Activated gamma-delta T cell treated with anti-CD3 and anti-CD28 coated beads, Interleukin-2, amount 50 U/mL, for 16 hours (primary cell): Measurements from ENCODE around the gene TMOD3.

Experiments used
- DNase-seq: peaks from one replicate; pipeline ENCODE4 v3.0.0-alpha.2; 2020; ENCODE audit warnings: low read depth

TMOD3 gene

DNA sequence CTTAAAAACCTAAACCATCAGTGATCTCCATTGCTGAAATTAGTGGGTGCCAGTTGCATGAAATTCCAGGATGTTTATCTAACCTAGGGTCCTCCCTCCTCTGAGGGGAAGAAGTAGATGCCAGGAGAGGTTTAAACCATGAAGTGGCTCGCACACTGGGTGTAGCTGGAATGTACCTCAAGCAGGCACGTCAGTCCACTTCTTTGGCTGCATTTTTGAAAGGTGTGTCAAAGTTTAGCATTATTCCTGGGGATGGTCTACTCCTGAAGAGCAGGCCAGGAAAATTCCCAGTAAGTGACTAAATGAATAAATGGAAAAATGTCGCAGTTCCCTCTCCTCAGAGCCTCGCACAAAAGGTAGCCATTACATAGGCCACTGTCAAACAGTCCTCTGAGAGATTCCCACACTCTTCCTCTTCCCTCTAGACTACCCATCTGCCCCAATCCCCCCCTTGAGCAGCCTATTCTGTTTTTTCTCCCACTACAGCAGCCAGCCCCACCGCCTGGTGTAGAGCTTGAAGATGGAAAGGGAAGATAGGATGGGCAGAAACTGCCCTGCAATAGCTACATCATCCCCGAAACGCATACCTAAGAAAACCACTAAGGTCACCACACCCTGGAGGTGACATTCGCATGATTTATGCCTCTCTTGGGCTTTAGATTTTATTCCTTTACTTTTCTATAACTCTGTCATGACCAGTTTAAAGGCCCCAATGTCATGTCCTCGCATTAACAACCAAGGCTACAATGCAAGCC lies 655 bp upstream of the TMOD3 start:
- DNase-seq: no peak

DNA sequence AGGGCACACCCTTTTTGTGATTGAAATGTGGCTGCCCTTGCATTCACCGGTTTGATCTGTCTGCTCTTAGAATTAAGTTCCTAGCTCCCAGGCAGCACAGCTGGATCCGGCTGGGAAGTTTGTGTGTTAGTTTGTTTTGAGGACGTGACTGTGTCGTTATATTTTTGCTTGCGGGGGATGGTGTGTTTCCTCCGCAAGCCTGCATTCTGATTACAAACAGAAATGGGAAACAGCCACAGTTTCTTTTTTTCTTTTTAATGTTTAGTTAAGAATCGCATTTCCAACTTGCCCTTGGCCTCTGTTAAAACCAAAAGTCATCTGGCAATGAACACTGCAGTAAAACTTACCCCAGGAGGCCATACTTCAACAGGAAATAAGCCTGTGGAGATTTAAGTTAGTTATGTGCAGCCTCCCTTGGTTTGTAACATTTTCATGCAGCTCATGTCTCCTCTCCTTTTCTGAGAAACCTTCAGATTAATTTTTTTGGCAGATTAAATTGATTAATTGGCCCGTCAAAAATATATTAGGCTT lies 888 bp downstream of the TMOD3 start:
- no peak for DNase-seq

DNA sequence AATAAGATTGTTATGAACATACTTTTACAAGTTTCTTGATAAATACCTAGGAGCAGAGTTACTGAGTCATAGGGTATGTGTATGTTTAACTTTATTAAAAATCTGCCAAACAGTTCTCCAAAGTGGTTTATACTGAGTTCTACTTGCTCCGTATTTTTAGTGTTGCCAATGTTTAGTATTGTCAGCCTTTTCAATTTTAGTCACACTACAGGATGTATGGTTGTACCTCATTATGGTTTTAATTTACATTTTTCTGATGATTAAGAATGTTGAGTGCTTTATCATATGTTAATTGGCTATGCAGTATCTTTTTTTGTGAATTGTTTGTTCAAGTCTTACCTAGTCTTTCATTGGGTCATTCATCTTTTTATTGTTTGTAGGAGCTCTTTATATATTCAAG lies 4.3 kb downstream of the TMOD3 start:
- DNase-seq: no peak

DNA sequence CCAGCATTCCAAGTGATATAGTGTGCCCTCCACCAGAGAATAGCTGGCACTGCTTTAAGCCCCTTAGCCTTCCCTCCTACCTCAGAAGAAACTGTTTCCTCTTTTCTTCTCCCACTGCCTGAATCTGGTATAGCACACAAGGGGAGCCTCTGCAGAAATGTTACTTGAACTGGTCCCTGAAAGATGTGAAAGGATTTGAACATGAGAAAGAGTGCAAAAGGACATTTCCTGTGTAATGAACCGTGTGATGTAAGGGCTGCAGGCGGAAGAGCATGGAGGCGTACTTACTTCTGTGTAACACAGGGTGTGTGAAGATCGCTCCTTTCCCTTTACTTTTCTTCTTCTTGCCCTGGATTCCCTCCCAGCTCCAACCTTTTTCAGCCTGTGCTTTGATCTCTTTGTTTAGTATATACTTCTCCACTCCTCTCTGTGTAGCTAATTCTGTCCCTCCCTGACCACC lies 8.4 kb downstream of the TMOD3 start:
- DNase-seq: no peak

DNA sequence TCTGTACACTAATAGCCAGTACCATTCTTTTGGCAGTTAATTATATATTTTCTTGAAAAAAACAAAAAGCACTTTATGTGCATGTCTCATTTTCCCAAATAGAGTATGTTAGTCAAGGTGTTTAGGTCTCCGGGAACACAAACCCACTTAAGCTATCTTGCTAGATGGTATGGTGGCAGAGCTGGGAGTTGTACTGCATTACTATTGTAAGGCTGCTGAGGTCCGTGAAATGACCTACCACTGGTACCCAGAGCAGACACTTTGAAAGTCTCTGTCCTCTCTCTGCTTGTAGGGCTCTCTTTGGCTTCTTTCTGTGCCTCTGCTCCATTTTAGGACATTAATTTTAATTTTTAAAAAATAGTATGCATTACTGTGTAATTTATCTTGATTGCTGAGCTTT lies 8.8 kb downstream of the TMOD3 start:
- no peak for DNase-seq

DNA sequence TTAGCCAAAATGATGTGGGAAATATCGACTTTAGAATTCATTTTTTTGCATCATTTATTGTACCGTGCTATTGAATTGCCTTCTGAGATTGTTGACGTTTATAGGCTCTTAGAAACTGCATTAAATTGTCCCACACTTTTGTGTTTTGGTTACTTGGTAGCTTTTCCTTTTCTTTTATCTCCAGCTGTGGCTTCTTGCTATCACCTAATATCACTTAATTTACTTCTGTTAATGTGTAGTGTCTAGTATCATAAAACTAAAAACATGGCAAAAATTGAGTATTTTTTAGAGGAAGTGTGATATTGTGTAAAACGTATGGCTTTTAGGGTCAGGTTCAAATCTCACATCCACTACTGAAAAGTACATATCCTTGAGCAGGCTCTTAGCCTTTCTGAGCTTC lies 11.2 kb downstream of the TMOD3 start:
- no peak for DNase-seq

DNA sequence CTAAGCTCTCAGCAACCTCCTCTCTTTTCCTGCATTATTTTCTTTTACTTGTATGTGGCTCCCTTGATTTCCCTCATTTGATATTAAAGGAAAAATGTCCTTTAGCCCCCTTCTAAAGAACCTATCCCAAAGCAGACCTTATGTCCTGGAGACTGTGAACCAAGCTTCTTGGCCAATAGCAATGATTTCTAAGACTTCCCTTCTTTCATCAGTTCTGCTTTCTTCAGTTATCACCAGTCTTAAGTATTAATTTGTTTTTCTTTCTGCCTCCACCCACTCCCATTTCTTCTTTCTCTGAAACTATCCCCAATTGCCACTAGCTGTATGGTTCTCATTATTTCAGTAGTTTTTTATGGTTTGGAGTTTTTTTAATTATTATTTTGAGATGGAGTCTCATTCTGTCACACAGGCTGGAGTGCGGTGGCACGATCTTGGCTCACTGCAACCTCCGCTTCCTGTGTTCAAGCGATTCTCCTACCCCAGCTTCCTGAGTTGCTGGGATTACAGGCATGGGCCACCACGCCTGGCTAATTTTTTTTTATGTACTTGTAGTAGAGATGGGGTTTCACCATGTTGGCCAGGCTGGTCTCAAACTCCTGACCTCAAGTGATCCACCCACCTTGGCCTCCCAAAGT lies 12.1 kb downstream of the TMOD3 start:
- DNase-seq: no peak

DNA sequence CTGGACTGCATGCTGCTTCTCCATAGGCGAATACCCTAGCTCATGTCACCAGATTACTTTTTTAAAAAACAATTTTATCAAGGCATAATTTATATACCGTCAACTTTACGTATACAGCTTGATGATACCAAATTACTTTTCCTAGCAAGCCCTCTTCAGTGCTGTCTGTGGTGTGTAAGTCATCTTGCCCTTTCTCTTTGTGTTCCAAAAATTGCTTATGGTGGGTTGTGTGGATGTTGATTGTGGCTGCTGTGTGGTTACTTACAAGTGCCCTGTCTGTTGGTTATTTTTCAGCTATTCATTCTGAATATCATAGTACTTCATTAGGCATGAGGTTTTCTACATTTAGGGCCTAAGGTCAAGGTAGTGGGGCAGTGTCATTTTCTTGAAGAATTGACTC lies 12.8 kb downstream of the TMOD3 start:
- DNase-seq: no peak

DNA sequence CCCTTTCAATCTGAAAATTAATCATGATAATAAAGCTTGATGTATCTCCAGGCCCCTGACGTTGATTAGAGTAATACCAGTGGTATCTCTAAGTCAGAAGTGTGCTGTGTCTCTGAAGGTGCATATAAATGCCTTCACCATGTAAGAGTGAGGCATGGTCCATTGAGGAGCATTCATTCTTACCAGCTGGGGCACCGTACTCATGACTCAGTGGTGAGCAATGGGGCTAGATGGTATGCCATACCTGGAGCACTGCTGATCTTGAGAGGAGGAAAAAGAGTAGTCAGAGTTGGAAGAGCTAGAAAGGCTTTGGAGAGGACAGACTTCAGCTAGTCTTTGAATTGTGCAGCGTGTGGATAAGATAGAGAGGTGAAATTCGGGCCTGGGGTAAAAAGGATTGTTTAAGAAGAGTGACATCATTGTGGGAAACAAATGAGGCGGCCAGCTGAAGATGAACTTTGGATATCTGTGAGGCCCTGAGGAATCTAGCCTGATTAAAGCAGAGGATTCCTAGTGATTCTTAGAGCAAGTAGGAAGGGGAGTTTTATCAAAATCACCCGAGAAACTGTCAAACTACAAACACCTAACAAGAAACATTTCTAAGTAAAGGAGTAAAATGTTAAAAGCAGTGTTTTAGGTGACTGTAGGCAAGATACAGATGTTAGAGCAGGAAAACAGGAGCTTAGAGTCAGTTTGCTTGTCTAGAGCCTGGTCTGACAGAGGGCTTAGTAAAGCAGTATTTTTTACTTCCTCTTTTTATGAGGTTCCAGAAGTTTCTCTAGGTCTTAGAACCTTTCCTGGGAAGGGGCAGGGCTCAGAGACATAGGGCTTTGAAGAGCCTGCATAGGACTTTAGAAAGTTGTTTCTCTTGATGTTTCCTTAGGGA lies 13.6 kb downstream of the TMOD3 start:
- DNase-seq: no peak

DNA sequence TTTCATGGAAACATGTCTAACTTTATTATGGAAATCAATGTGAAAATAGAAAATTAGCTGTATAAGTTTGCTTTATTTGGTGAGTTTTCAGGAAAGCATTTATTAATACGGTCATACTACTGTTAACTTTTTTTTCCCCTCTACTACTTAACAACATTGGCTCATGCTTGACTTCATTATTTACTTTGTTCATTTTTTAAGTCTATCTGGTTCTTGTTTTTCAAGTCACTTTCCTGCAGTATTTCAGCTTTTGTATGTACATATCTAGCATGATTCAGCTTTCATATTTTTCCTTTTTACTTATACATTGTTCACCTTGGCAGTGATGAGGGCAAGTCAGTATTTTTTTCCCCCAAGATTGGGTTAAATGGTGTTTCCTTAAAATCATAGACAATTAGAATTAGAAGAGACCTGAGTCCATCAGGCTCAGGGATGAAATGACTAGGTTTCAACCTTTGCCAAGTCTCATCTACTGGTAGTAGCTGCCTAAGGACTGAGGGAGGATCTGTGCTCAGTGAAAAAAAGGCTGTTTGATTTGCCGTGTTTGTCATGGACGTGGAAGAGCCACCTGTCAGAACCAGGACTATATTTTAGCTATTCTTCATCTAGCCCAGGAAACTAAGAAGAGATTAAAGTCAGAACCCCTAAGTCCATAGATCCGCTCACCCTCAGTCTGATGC lies 15.4 kb downstream of the TMOD3 start:
- no peak for DNase-seq

DNA sequence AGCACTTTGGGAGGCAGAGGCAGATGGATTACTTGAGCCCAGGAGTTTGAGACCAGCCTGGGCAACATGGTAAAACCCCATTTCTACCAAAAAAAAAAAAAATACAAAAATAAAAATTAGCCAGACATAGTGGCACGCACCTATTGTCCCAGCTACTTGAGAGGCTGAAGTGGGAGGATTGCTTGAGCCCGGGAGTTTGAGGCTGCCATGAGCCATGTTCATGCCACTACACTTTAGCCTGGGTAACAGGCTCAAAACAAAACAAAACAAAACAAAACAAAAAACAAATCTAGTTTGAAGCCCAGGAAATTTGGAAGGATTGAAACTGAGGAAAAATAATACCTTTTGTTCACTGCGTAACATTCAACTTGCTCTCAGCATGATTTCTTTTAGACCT lies 16.6 kb downstream of the TMOD3 start:
- DNase-seq: no peak

DNA sequence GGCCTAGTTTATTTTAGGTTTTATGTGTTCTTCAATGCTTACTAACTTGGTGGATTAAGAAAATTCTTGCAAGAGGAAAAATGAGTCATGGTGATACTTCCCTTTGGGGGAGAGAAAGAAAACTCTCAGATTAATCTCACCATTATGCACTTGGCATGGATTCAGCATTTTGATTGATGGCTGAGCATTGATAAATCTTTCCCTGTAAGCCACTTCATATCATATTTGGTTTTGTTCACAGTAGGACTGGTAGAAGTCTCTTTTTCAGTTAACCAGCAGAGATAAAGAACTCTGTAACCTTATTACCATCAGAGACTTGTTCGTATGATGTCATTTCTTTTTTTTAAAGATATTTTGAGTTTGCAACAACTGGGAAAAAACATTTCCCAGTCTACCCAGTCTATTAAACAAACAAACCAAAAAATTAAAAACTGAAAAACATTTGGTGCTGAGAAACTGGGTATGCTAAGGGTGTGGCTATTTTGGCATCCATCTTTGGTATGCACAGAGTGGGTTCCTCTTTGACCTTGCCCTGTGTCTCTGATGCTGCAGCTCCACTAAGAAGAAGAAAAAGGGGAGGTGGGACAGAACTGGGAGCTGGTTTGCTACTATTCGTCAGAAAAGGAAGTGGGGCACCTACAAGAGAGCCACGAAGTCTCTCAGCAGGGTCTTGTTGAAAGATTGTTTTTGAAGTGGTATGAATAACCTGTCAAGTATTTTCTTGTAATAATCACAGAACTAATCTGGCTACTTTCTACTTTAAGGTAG lies 17.2 kb downstream of the TMOD3 start:
- DNase-seq: no peak

DNA sequence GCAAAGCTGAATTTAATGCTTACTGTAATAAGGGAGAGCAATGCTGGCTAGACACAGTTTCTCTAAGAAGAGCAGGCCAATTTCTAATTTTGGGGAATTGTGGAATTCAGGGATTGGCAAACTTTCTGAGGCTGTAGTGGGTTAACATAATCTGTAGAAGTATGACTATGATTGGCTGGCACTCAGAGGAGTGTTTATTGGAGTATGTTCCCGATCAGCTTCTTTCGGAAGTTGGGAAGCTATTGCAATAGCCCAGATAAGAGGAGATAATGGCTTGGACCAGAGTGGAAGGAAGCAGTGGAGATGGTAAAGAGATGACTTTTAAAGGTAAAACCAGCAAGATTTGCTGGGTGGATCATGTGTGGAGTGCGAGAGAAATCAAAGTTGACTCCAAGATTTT lies 19.4 kb downstream of the TMOD3 start:
- no peak for DNase-seq

DNA sequence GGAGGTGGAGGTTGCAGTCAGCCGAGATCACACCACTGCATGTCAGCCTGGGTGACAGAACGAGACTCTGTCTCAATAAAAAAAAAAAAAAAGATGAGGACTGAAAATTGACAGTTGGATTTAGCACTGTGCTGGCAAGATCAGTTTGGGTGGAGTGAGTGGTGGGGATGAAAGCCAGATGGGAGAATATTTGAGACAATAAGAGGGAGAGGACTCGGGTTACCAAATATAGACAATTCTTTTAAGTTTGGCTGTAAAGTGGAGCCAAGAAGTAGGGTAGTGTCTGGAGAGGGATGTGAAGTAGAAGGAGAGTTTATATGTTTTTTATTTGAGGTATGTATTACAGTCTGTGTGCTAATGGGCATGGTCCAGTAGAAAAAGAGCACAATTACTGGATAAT lies 20.4 kb downstream of the TMOD3 start:
- DNase-seq: no peak

DNA sequence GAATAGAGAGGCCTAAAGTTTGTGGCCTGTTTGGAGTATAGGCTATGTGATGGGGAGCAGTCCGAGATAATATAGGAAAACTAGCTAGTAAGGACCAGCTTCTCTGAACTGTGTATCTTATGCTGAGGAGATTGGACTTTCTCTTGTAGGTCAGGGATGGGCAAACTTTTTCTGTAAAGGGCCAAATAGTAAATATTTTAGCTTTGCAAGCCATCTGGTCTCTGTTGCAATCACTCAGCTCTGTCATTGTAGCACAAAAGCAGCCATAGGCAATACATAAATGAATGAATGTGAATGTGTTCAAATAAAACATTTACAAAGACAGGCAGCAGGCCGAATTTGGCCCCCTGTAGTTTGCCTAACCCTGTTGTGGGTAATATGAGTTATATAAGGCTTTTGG lies 24.5 kb downstream of the TMOD3 start:
- no peak for DNase-seq

DNA sequence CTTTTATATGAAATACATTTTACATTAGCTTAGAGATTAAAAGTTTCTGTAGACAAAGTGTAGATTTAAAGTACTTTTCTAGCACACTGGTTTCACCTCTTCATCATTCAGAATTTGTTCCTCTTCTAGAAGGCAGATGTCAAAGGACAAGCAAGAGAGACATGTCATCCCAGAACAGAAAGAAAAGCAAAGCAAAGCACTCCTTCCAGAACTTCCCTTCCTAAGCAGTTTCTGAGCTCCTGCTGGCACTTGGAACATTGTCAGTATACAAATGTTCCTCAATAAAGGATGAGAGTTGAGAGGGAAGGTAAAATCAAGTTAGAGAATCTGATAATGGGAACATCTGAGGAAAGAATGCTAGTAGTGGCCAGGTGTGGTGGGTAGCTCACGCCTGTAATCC lies 26.2 kb downstream of the TMOD3 start:
- no peak for DNase-seq

DNA sequence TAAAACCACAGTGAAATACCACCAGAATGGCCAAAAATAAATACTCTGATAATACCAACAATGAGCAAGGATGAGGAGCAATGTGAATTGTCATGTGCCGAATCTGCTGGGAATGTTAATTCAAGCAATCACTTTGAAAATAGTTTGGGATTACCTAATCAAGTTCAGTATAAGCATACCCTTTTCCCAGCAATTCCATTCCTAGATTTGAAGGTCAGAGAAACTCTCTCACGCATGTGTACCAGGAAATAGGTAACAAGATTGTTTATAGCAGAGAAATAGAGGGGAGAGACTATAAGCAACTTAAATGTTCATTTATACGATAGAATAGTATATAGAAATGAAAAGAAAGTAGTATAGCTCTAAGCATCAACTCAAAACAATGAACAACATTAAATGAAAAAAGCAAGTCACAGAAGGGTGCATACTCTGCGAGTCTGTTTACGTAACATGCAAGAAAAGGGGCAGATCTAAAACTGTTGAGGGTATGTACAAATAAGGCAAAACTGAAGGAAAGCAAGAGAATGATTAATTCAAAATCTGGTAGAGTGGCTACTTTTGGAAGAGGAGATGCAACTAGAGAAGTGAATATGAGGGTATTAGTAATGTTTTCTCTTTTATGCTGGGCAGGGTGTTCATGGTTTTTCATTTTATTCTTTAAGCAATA lies 27.4 kb downstream of the TMOD3 start:
- no peak for DNase-seq

DNA sequence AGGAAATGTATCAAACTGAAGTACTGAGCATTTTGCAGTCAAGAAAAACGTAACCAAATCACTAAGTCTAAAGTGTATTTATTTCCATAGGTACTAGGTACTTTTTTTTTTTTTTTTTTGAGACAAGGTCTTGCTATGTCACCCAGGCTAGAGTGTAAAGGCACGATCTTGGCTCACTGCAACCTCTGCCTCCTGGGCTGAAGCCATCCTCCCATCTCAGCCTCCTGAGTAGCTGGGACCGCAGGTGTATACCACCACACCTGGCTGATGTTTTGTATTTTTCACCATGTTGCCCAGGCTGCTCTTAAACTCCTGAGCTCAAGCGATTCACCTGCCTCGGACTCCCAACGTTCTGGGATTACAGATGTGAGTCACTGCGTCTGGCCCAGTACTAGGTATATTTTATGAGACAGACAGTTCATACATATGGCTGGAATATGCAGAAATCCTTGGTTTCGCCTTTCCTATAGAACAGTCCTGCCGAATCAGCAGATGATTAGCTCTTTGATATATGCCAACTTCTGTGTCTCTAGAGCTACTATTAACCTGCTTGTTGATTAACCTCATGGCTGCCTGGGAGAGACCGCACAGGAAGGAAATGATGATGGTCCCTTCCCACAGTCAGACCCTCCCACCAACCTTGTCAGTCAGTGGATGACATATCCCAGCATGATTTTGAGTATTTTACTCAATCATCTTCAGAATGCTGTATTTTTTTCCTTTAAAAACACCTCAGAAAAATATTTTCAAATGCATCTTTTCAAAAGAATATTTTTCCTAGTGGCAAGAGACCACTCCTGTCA lies 32.3 kb downstream of the TMOD3 start:
- peak; percentile 41 for DNase-seq

DNA sequence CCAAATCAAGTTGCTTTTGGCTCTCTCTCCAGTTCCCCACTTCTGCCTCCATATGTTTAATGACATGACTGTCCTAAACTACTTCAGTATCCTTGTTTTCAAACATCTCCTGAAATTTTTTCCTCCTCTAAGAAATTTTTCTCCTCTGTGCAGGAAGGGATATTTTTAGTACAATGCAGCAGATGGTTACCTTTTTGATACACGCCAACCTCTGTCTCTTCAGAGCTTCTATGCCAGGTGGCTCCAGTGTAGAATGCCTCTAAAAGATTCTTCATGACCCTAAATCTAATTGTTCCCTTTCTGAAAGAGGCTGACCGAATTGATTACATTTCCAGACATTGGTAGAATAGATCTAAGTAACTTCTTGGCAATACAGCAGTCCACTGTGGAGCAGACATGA lies 33.7 kb downstream of the TMOD3 start:
- no peak for DNase-seq
